Measurements from ENCODE around the gene PPP1R2B.

PPP1R2B gene

DNA sequence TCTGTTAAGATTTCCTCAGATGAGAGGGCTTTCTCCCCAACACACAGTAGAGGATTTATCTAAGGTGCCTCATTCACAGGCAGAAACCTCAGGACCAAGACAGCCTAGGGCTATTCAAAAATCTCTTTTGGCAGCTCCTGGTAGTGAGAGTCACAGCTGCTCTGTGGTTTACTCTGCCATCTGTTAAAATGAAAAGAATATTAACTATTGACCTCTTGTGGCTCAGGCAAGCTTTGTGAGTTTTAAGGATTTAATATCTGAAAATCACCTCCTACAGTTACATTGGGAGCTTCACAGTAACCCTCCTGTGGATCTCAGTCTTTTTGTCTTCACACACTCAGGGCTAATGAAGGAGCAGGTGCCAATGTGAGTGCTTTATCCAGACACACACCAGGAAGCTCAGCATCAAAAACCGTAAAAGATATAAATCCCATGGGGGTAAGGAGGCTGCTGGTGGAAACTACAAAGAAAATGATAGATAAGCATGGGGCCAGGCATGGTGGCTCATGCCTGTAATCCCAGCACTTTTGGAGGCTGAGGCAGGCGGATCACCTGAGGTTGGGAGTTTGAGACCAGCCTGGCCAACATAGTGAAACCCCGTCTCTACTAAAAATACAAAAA, 29.7 kb downstream of the PPP1R2B start:
- DNase-seq (ENCODE audit: low read depth), result no peak

DNA sequence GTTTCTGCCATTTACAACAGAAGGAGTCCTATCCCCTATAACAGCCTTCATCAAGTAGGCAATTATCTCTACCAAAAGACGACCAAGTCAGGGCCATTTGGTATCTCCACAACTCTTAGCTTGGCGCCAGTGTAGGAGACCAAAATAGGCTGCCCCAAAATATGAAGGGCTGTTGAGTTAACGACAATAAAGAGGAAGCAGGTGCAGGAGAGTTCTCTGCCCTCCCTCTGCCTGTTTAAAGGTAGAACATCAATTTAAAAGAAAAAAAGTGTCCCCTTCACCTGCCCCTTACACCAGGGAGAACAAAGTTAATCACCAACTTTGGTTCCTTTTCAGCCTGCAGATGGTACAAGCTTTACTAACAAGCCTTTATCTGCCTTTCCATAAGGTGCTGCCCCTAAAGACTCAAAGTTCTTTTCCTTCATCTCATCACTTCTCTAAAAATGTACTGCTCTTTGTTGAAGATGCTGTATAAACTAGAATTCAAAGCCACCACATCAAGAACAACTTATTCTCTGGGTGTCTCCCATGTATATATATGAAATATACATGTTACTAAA, 33.3 kb downstream of the PPP1R2B start:
- no peak for DNase-seq (ENCODE audit: low read depth)

DNA sequence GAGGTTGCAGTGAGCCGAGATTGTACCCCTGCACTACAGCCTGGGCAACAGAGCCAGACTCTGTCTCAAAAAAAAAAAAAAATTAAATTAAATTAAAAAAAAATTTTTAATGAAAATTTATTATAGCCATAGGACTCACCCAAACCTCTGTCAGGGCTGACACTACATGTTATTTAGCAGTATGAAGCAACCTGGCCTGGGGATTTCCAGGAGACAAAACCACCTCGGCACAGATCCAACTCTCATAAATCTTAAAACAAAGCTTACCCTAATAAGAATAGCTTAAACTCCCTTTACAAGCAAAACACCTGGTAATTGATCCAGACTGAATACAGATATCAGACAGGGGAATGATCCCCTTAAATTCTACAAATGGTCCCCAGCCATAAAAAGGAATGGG, 38.4 kb downstream of the PPP1R2B start:
- DNase-seq (ENCODE audit: low read depth), result no peak

DNA sequence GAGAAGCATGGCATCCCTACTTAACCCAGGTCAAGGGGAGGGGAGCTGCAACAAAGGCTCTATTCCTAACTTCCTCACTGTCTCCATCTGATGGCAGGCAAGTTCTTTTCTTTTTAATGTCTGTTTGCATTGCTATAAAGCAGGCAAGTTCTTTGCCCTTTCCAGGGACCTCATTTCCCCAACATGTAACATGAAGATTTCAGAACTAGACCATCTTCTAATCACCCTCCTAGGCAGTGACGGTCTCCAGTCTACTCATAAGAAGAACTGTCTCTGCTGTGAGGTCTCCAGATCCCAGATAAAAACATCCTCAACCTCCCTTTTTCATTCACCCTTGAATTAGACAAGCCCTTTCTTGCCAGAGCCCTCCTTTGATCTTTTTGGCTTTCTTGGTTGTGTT, 42.1 kb downstream of the PPP1R2B start:
- DNase-seq (ENCODE audit: low read depth), result no peak

DNA sequence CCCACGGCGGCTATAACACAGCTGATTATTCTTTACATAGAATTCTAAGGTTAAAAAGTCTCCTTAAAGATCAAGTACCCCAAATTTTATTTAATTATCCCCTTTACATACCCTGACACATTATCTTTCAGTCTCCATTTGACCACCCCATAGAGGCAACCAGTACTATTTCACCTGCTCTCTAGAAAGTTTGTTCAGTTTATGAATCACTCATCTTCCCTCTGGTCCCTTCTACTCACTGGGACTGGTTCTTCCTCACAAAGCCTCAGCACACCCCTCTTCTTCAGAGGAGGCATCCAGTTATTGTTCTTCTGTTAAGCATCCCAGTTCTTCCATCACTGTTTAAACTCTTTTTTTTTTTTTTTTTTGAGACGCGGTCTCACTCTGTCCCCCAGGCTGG, 42.8 kb downstream of the PPP1R2B start:
- DNase-seq (ENCODE audit: low read depth), result no peak

DNA sequence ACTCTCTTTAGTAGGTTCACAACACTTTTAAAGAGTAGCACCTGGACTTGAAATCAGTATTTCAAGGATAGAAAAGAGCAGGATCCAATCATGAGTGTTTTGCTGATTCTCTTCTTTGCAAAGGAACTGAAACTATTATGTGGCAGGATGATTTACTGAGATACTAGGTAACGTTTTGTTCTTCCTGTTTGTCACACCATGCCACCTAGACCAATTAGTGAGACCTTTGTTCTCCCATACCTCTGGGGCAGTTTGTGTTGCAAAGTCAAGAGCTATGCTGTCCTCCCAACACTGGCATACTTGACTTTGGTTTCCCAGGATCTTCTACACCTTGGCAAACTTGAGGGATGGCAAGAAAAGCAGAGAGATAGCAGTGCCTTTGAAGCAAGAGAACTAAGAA, 43.4 kb downstream of the PPP1R2B start:
- no peak for DNase-seq (ENCODE audit: low read depth)

DNA sequence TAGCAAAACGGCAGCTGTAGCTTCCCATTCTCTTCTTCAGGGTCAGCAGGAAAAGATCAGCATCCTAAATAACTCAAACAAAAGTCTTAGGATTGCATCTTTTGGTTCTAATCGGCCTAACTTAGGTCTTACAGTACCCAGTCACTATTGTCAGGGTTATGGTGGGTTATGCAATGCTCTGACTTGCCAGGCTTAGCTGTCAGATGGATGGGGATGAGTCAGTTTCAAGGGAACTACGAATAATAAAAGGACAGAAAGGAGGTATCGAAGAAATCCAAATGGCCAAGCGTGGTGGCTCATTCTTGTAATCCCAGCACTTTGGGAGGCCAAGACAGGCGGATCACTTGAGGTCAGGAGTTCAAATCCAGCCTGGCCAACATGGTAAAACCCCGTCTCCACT, 46.5 kb downstream of the PPP1R2B start:
- no peak for DNase-seq (ENCODE audit: low read depth)
